Measurements from ENCODE around the gene MINDY4.

Gene MINDY4

DNA sequence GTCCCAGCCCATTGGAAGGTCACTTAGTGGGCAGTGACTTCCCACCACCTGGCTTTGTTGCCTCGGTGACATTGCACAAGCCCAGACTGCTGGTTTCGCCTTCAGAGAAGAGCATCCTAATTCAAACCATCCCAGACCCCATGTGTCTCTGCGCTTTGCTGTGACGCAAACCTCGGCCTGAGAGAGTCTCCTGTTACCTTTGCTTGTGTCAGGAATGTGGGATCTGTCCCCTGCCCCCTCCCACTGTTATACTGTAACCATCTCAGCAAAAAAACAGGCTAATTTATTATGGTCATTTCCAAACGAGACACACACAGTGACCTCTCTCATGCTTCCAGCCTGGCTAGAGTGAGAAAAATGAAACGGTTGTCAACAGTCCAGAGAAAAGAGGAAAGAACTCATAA is 115.4 kb downstream of the MINDY4 start:
- Histone ChIP-seq H4K20me1 (ENCODE audit: low read depth, low read length) (no peaks in the 10 kb centered on the region), H3K27ac (ENCODE audit: low read depth, low read length) (no peak overlapping the region), H3K4me3 (ENCODE audit: insufficient read depth, low read length, poor library complexity, severe bottlenecking) (no peak overlapping the region), H3K9ac (ENCODE audit: low read length) (no peak overlapping the region), H3K36me3 (ENCODE audit: low read length) (no peaks in the 10 kb centered on the region), H2AFZ (ENCODE audit: low read depth, low read length, severe bottlenecking) (no peak overlapping the region), H3F3A (ENCODE audit: insufficient read depth) (no peaks in the 10 kb centered on the region), H3K9me2 (replicated peaks; ENCODE audit: insufficient read depth, low read length) (no peaks in the 10 kb centered on the region), H3K27me3 (ENCODE audit: low read length) (no peaks in the 10 kb centered on the region), H3K79me2 (ENCODE audit: insufficient read depth, low read length) (no peaks in the 10 kb centered on the region), H3K4me2 (ENCODE audit: low read depth, low read length, poor library complexity, severe bottlenecking) (no peak overlapping the region), H3K9me3 (ENCODE audit: insufficient read depth, low read length) (no peaks in the 10 kb centered on the region)
- TF ChIP-seq EZH2phosphoT487 (conservative IDR thresholded peaks at IDR 0.05; ENCODE audit: low read length), result no peak
- TF ChIP-seq, protein P1, sequence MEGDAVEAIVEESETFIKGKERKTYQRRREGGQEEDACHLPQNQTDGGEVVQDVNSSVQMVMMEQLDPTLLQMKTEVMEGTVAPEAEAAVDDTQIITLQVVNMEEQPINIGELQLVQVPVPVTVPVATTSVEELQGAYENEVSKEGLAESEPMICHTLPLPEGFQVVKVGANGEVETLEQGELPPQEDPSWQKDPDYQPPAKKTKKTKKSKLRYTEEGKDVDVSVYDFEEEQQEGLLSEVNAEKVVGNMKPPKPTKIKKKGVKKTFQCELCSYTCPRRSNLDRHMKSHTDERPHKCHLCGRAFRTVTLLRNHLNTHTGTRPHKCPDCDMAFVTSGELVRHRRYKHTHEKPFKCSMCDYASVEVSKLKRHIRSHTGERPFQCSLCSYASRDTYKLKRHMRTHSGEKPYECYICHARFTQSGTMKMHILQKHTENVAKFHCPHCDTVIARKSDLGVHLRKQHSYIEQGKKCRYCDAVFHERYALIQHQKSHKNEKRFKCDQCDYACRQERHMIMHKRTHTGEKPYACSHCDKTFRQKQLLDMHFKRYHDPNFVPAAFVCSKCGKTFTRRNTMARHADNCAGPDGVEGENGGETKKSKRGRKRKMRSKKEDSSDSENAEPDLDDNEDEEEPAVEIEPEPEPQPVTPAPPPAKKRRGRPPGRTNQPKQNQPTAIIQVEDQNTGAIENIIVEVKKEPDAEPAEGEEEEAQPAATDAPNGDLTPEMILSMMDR (IDR thresholded peaks at IDR 0.05; ENCODE audit: insufficient read depth, low read length, poor library complexity, severe bottlenecking), result no peak

DNA sequence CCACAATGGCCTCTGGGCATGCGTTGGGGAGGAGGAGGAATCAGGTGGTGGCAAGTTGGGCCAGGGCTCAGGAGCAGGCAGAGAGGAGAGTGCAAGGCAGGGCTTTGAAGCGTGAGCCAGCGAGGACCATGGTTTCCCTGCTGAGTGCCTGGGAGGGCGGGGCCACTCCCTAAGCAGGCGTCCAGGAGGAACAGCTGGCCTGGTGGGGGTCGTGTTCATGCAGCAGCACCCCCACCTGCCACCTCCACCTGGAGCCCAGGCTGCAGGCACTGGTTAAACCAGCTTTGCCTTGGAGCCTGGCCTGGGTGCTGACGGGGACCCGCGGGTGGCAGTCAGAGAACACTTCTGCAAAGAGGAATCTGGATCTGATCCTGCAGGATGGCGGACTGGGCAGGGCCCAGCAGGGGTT is 116.3 kb downstream of the MINDY4 start:
- no peak overlapping the region for H3K4me2 ChIP-seq (ENCODE audit: low read depth, low read length, poor library complexity, severe bottlenecking)

DNA sequence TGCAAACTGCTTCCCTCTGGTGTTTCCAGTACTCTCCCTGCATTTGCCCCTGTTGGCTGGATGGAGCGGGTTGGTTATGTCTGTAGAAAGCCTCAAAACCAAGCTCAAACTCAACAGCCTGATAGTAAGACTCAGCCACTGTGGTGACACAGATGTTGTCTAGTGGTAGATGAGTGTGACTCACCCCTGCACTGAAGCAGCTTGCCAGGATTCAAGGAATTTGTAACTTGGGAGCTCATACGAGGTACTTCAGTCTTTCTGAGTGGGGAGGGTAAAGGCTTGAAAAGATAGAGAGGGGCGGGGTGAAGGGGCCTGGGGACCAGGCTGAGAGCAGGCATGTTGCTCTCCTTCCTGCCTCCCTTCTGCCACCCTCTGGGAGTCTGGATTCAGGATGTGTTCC is 117.5 kb downstream of the MINDY4 start:
- Histone ChIP-seq H3K79me2 (ENCODE audit: insufficient read depth, low read length) (no peaks in the 10 kb centered on the region), H2AFZ (ENCODE audit: low read depth, low read length, severe bottlenecking) (no peak overlapping the region), H3K9me2 (replicated peaks; ENCODE audit: insufficient read depth, low read length) (no peaks in the 10 kb centered on the region), H3K27me3 (ENCODE audit: low read length) (no peaks in the 10 kb centered on the region), H3K4me2 (ENCODE audit: low read depth, low read length, poor library complexity, severe bottlenecking) (no peak overlapping the region), H3K36me3 (ENCODE audit: low read length) (no peaks in the 10 kb centered on the region), H3K9ac (ENCODE audit: low read length) (no peak overlapping the region), H4K20me1 (ENCODE audit: low read depth, low read length) (no peaks in the 10 kb centered on the region), H3K27ac (ENCODE audit: low read depth, low read length) (no peak overlapping the region), H3K4me3 (ENCODE audit: insufficient read depth, low read length, poor library complexity, severe bottlenecking) (no peak overlapping the region), H3F3A (ENCODE audit: insufficient read depth) (no peaks in the 10 kb centered on the region), H3K9me3 (ENCODE audit: insufficient read depth, low read length) (no peaks in the 10 kb centered on the region)
- TF ChIP-seq, protein P1 (IDR thresholded peaks at IDR 0.05; ENCODE audit: insufficient read depth, low read length, poor library complexity, severe bottlenecking), result no peak
- TF ChIP-seq EZH2phosphoT487 (conservative IDR thresholded peaks at IDR 0.05; ENCODE audit: low read length), result no peak

More for the DNA sequence above, 116.3 kb downstream of the MINDY4 start:
- Histone ChIP-seq H3K9ac (ENCODE audit: low read length) (no peak overlapping the region), H3F3A (ENCODE audit: insufficient read depth) (no peaks in the 10 kb centered on the region), H3K9me3 (ENCODE audit: insufficient read depth, low read length) (no peaks in the 10 kb centered on the region), H3K9me2 (replicated peaks; ENCODE audit: insufficient read depth, low read length) (no peaks in the 10 kb centered on the region), H3K36me3 (ENCODE audit: low read length) (no peaks in the 10 kb centered on the region), H3K27ac (ENCODE audit: low read depth, low read length) (no peak overlapping the region), H4K20me1 (ENCODE audit: low read depth, low read length) (no peaks in the 10 kb centered on the region), H3K27me3 (ENCODE audit: low read length) (no peaks in the 10 kb centered on the region), H2AFZ (ENCODE audit: low read depth, low read length, severe bottlenecking) (no peak overlapping the region), H3K79me2 (ENCODE audit: insufficient read depth, low read length) (no peaks in the 10 kb centered on the region), H3K4me3 (ENCODE audit: insufficient read depth, low read length, poor library complexity, severe bottlenecking) (no peak overlapping the region)
- TF ChIP-seq, protein P1 (IDR thresholded peaks at IDR 0.05; ENCODE audit: insufficient read depth, low read length, poor library complexity, severe bottlenecking), result no peak
- no peak for TF ChIP-seq EZH2phosphoT487 (conservative IDR thresholded peaks at IDR 0.05; ENCODE audit: low read length)

All from SU-DHL-6 (cell line).